HG02798 (cell line): ENCODE data around the gene NCAPH2.

Source experiments
- ATAC-seq: cut with Tn5 transposase; IDR thresholded peaks from one replicate; pipeline ENCODE4 v1.9.1; 2021; ENCODE audit warnings: mild to moderate bottlenecking; ENCODE audit not compliant: unreplicated experiment, poor library complexity

The NCAPH2 gene

DNA sequence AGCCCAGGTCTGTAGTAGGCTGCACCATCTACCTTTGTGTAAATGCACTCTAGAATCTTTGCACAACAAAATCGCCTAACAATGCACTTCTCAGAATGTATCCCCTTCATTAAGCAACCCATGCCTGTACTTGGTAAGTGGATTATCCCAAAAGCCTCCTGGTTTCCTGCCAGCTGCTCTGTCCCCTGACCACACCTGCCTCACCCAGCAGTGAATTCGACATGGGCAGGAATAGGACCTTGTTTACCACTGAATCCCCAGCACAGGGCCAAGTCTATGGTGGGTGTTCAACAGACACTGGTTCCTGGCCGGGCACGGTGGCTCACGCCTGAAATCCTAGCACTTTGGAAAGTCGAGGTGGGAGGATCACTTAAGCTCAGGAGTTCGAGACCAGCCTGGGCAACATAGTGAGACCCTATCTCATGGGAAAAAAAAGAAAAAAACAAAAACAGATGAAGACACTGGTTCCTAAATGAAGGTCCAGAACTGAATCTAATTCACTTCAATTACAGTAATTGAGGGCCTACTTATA is 59.8 kb downstream of the NCAPH2 start:
- ATAC-seq = no peak

DNA sequence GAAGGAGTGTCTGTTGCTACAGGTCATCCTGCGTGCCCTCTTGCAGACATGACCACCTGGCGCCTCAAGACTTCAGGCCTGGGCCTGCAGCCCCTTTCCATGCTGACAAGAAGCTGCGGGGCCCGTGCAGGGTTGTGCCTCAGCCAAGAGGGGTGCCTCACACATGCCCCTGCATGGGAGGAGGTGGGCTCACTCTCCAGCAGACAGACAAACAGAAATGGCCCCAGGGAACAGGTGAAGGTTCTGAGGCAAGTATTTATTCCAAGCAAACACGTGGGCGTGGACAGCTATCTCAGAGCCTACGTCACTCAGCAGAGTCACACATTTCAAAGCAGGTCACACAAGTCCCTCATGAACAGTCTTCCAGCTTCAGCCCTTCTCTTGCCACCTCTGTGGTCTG is 60.6 kb downstream of the NCAPH2 start:
- ATAC-seq = no peak

DNA sequence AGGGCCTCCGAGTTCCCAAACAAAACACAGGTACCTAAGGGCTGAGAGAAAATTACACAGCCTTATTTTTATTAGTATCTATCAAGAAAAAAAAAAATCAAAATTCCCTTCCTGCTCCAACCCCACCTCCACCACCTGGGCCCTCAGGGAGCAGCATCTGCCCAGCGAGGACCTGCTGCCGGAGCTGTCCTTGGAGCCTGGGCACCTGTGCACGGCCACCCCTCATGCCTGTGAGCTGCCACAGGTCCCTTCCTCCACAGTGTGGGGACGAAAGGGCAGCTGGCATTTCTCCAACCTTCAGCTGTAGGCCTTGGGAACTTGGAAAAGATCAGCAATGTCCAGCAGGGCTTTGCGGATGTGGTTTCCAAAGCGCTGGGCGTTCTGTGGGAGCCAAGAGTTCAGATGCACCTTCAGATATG is 61.0 kb downstream of the NCAPH2 start:
- no peak for ATAC-seq

- ATAC-seq = no peak
Measured at GRCh38 chr22:50569896-50570535, 62.0 kb downstream of the NCAPH2 start.

GRCh38 chr22:50570861-50571260 is 62.8 kb downstream of the NCAPH2 start:
- ATAC-seq = no peak

GRCh38 chr22:50571264-50572175 is 63.5 kb downstream of the NCAPH2 start:
- no peak for ATAC-seq

DNA sequence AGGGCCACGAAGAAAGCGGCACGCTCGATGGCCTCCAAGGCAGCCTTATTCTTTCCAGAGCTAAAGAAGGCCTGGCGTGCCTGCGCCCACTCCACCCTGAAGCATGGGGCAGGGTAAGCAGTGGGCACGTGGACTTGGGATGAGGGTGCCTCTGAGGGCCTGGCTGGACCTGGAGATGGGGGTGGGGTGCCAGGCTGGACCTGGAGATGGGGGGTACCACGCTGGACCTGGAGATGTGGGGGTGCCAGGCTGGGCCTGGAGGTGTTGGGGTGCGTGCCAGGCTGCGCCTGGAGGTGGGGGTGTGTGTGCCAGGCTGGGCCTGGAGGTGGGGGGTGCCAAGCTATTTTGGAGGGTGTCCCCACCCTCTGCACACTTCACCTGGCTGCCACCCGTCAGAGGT is 64.9 kb downstream of the NCAPH2 start:
- no peak for ATAC-seq

GRCh38 chr22:50573491-50574382 is 65.7 kb downstream of the NCAPH2 start:
- ATAC-seq = no peak

- ATAC-seq = no peak
Measured at GRCh38 chr22:50574383-50574755, 66.3 kb downstream of the NCAPH2 start.
